Upper lobe of left lung (tissue), 6 donors: ENCODE results near the gene SLC4A8. TPM values are rescaled to one million over a fixed set of nuclear protein-coding genes. Genes with fewer than 3 reads are reported as not detected.

Source experiments
- ATAC-seq, 2 donors: fragments of 200-7000 bp; cut with Tn5 transposase; one replicate each; pipeline ENCODE4 v1.9.1; 2022; ENCODE audit warnings: mild to moderate bottlenecking in 2 of 2, moderate library complexity in 2 of 2; ENCODE audit not compliant: low FRiP score in 2 of 2
- DNase-seq, 2 donors: peaks; one replicate each; pipeline ENCODE4 v3.0.0-alpha.2; 2019 to 2020
- H3K27ac ChIP-seq, 4 donors: fragments of 200-600 bp; sonication (generic); one replicate each; pipeline ENCODE4 v1.5.1; 2016 to 2019
- H3K27me3 ChIP-seq, 4 donors: fragments of 200-600 bp; sonication (generic); one replicate each; pipeline ENCODE4 v1.5.1; 2017 to 2019
- H3K36me3 ChIP-seq, 4 donors: fragments of 200-600 bp; sonication (generic); one replicate each; pipeline ENCODE4 v1.5.1; 2016 to 2019
- H3K4me1 ChIP-seq, 4 donors: fragments of 200-600 bp; sonication (generic); one replicate each; pipeline ENCODE4 v1.5.1; 2018 to 2019
- H3K4me3 ChIP-seq, 4 donors: fragments of 200-600 bp; sonication (generic); one replicate each; pipeline ENCODE4 v1.5.1; 2017 to 2019; ENCODE audit warnings: mild to moderate bottlenecking in 2 of 4, moderate library complexity in 1 of 4
- H3K9me3 ChIP-seq, 4 donors: fragments of 200-600 bp; sonication (generic); one replicate each; pipeline ENCODE4 v1.5.1; 2018 to 2019
- EP300 ChIP-seq, 4 donors: sonication (generic); formaldehyde crosslinking; IDR thresholded peaks; one replicate each; pipeline ENCODE4 v1.5.1; 2017; ENCODE audit warnings: antibody characterized with exemption in 4 of 4, control low read depth in 2 of 4
- POLR2A ChIP-seq, 4 donors: fragments of 450-650 bp; IDR thresholded peaks; one replicate each; pipeline ENCODE4 v1.5.1; 2016 to 2017; ENCODE audit warnings: antibody characterized with exemption in 4 of 4, mild to moderate bottlenecking in 2 of 4
- POLR2AphosphoS5 ChIP-seq, 2 donors: sonication (generic); formaldehyde crosslinking; IDR thresholded peaks; one replicate each; pipeline ENCODE4 v1.5.1; 2017; ENCODE audit warnings: antibody characterized with exemption in 2 of 2
- WGBS, 2 donors: methylation state at CpG; one replicate each; pipeline ENCODE4 v1.1.5; 2017 to 2018; 5-methylcytosine and 5-hydroxymethylcytosine counted together
- total RNA-seq, 6 donors: library from RNA; depleted of rRNA in 4 of 6; stranded (reverse); fragments of >200 nt in 4 of 6; gene quantifications; one replicate each; pipeline versions ENCODE4 v1.1.0 to v1.2.1, GENCODE V29; 2016 to 2021
- TF ChIP-seq, protein P1 (sequence below), 6 experiments: fragments of 450-650 bp in 4 of 6; fragments of 200-600 bp in 2 of 6; sonication (generic) in 2 of 6; IDR thresholded peaks; one replicate each; pipeline ENCODE4 v1.5.1; 2016 to 2019; ENCODE audit warnings: antibody characterized with exemption in 6 of 6
- donor health status: DM: no; HTN: no; CAD: no; lungs with moderate emphysema.
- donor health status: DM: no; HTN: yes; CAD: no; lungs with severe emphysema.

The SLC4A8 gene
- total RNA-seq, 6 donors from 2014 or later = 2.3 to 13.5 (median 7.4) TPM

DNA sequence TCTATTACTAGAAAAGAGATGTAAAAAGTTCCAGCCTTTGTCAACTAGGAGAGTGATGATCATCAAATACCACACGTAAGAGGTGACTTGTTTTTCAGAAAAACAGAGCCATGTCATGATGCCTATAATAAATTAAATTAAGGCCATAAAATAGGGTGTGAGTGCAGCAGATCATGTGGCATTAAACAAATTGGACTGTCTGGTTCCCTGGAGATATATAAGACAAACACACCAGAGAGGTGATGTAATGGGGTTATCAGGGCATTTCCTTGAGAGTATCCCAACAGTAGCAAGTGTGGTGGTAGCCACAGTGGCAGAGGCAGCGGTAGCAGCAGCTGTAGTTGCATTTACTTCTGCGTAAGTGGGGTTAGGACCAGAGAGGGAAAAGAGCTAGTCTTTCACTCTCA, 18.8 kb upstream of the SLC4A8 start:
- H3K4me3 ChIP-seq = no peak overlapping the region
- H3K9me3 ChIP-seq = no peaks in the 10 kb centered on the region
- no peaks in the 10 kb centered on the region for H3K27me3 ChIP-seq
- no peak for TF ChIP-seq EP300 (IDR thresholded peaks at IDR 0.05)
- TF ChIP-seq POLR2AphosphoS5 (IDR thresholded peaks at IDR 0.05) = no peak
- TF ChIP-seq, protein P1, sequence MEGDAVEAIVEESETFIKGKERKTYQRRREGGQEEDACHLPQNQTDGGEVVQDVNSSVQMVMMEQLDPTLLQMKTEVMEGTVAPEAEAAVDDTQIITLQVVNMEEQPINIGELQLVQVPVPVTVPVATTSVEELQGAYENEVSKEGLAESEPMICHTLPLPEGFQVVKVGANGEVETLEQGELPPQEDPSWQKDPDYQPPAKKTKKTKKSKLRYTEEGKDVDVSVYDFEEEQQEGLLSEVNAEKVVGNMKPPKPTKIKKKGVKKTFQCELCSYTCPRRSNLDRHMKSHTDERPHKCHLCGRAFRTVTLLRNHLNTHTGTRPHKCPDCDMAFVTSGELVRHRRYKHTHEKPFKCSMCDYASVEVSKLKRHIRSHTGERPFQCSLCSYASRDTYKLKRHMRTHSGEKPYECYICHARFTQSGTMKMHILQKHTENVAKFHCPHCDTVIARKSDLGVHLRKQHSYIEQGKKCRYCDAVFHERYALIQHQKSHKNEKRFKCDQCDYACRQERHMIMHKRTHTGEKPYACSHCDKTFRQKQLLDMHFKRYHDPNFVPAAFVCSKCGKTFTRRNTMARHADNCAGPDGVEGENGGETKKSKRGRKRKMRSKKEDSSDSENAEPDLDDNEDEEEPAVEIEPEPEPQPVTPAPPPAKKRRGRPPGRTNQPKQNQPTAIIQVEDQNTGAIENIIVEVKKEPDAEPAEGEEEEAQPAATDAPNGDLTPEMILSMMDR (IDR thresholded peaks at IDR 0.05) = no peak
- TF ChIP-seq POLR2A (IDR thresholded peaks at IDR 0.05) = no peak
- H3K27ac ChIP-seq = no peak overlapping the region
- H3K4me1 ChIP-seq = no peaks in the 10 kb centered on the region
- WGBS, 2 donors = 92% methylated on average over 3 of the region's 3 CpGs
- DNase-seq (no peak), ATAC-seq (no peak)
- no peaks in the 10 kb centered on the region for H3K36me3 ChIP-seq

DNA sequence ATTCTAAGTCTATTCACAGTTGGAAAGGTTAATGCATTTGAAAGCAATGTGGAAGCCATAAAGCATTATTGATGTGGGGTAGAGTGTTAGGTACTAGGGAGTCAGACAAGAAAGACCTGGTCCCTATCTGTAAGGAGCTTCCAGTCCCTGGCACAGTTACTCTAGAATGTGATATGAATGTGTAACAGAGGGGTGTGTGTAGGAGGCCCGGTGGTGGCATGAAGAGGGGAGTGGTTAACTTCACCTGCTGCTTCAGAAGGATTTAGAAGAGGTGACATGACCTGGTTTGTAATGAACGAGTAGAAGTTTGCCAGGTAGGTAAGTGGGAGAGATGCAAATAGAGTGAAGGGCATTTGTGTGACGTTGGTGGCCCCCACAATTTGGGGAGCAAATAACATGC, 18.3 kb upstream of the SLC4A8 start:
- Histone ChIP-seq H3K9me3 (no peaks in the 10 kb centered on the region), H3K36me3 (no peaks in the 10 kb centered on the region), H3K4me3 (no peak overlapping the region), H3K27ac (no peak overlapping the region), H3K27me3 (no peaks in the 10 kb centered on the region), H3K4me1 (no peaks in the 10 kb centered on the region)
- no peak for DNase-seq
- 60 to 73% methylated on average over 3 of the region's 3 CpGs for WGBS, 2 donors
- TF ChIP-seq, protein P1 (IDR thresholded peaks at IDR 0.05) = no peak
- TF ChIP-seq EP300 (IDR thresholded peaks at IDR 0.05) (no peak), POLR2A (IDR thresholded peaks at IDR 0.05) (no peak), POLR2AphosphoS5 (IDR thresholded peaks at IDR 0.05) (no peak)
- ATAC-seq = no peak

DNA sequence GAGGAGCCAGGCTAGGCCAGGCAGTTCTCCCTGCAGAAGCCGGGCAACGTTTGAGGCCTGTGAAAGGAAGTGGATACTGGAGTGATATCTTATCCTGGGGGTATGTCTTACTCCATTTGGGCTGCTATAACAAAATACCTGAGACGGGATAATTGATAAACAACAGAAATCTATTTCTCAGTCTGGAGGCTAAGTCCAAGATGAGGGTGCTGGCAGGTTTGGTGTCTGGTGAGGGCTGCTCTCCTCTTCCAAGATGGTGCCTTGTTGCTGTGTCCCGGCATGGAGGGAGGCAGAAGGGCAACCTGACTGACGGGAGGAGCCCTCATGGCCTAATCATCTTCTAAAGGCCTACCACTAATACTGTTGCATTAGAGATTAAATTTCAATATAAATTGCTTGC, 17.8 kb upstream of the SLC4A8 start:
- no peak for ATAC-seq
- Histone ChIP-seq H3K27me3 (no peaks in the 10 kb centered on the region), H3K27ac (no peak overlapping the region), H3K4me3 (no peak overlapping the region), H3K4me1 (no peaks in the 10 kb centered on the region), H3K9me3 (no peaks in the 10 kb centered on the region), H3K36me3 (no peaks in the 10 kb centered on the region)
- TF ChIP-seq, protein P1 (IDR thresholded peaks at IDR 0.05) = no peak
- no peak for TF ChIP-seq POLR2AphosphoS5 (IDR thresholded peaks at IDR 0.05)
- TF ChIP-seq EP300 (IDR thresholded peaks at IDR 0.05) = no peak
- TF ChIP-seq POLR2A (IDR thresholded peaks at IDR 0.05) = no peak
- no peak for DNase-seq
- WGBS, 2 donors = 83 to 86% methylated on average over 5 of the region's 5 CpGs

DNA sequence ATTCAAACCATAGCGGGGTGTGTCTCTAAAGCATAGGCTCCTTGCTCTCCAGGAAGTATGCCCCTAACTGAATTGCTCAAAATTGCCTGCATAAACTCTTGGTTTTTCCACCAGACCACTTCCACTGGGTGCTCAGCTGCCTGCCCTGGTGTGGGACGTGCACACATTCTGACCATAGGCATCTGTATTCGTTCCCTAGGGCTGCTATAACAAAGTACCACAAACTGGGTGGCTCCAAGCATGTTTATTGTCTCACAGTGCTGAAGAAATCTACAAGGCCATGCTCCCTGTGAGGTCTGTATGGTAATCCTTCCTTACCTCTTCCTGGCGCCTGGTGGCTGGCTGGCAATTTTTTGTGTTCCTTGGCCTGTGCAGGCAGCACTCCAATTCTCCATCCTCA, 17.0 kb upstream of the SLC4A8 start:
- 65 to 87% methylated on average over 3 to 4 of the region's 4 CpGs for WGBS, 2 donors
- ATAC-seq (no peak), DNase-seq (no peak)
- Histone ChIP-seq H3K4me3 (no peak overlapping the region), H3K27ac (no peak overlapping the region), H3K9me3 (no peaks in the 10 kb centered on the region), H3K4me1 (no peaks in the 10 kb centered on the region), H3K36me3 (no peaks in the 10 kb centered on the region), H3K27me3 (no peaks in the 10 kb centered on the region)
- TF ChIP-seq, protein P1 (IDR thresholded peaks at IDR 0.05) = no peak
- TF ChIP-seq POLR2A (IDR thresholded peaks at IDR 0.05) (no peak), EP300 (IDR thresholded peaks at IDR 0.05) (no peak), POLR2AphosphoS5 (IDR thresholded peaks at IDR 0.05) (no peak)

DNA sequence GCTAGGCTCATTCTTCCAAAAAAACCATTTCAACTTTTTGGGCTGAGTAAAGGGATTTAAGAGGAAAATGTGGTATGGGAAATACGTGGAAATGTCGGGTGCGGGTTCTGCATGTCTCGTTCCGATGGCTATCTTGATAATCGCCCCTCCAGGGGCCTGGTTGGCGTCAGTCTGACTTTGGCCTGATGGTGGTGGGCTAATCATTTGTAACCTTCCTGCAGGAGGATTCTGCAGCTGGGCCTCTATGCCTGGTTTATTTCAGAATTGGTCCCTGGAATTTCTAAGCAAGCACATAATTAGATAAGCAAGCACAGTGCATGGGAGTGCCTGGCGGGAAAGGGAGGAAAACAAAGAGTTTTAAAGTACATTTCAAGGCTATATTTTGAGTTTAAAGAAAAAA, 14.8 kb upstream of the SLC4A8 start:
- Histone ChIP-seq H3K27ac (no peak overlapping the region), H3K4me1 (no peaks in the 10 kb centered on the region), H3K4me3 (no peak overlapping the region), H3K9me3 (no peaks in the 10 kb centered on the region), H3K36me3 (no peaks in the 10 kb centered on the region), H3K27me3 (no peaks in the 10 kb centered on the region)
- DNase-seq (no peak), ATAC-seq (no peak)
- no peak for TF ChIP-seq EP300 (IDR thresholded peaks at IDR 0.05)
- TF ChIP-seq, protein P1 (IDR thresholded peaks at IDR 0.05) = no peak
- no peak for TF ChIP-seq POLR2A (IDR thresholded peaks at IDR 0.05)
- no peak for TF ChIP-seq POLR2AphosphoS5 (IDR thresholded peaks at IDR 0.05)
- WGBS, 2 donors = 89 to 90% methylated on average over 8 of the region's 8 CpGs
